ENCODE data around the gene LMNA.
"Not testable (repeated sequence)": the region's sequence is repeated elsewhere in the genome, so short reads cannot be mapped to it uniquely, and the experiment has no call there.

The LMNA gene

GRCh38 chr1:156115514-156116374, 1.2 kb downstream of the LMNA start:
- no peak for TF ChIP-seq GATA1 (IDR thresholded peaks at IDR 0.05; ENCODE audit: low read depth, low read length)
- peak; percentile 64 for TF ChIP-seq POLR2A (IDR thresholded peaks at IDR 0.05; ENCODE audit: low read length)
- DNase-seq, result peak; percentile 77 to 81

GRCh38 chr1:156116731-156117130, 2.2 kb downstream of the LMNA start:
- not testable (repeated sequence) for DNase-seq

GRCh38 chr1:156117414-156118176, 3.1 kb downstream of the LMNA start:
- TF ChIP-seq GATA1 (IDR thresholded peaks at IDR 0.05; ENCODE audit: low read depth, low read length) (no peak), POLR2A (IDR thresholded peaks at IDR 0.05; ENCODE audit: low read length) (no peak)
- DNase-seq, result no peak

GRCh38 chr1:156118177-156118868, 3.8 kb downstream of the LMNA start:
- TF ChIP-seq GATA1 (IDR thresholded peaks at IDR 0.05; ENCODE audit: low read depth, low read length), result no peak
- peak; percentile 39 for TF ChIP-seq POLR2A (IDR thresholded peaks at IDR 0.05; ENCODE audit: low read length)
- peak in 1 of 2 experiments; percentile 37 for DNase-seq

GRCh38 chr1:156119503-156120209, 5.1 kb downstream of the LMNA start:
- no peak for TF ChIP-seq POLR2A (IDR thresholded peaks at IDR 0.05; ENCODE audit: low read length)
- no peak for TF ChIP-seq GATA1 (IDR thresholded peaks at IDR 0.05; ENCODE audit: low read depth, low read length)
- DNase-seq, result peak; percentile 74 to 84

- no peak for DNase-seq
These were observed 5.8 kb downstream of the LMNA start for GRCh38 chr1:156120318-156120717.

GRCh38 chr1:156121005-156121404, 6.5 kb downstream of the LMNA start:
- DNase-seq, result not testable (repeated sequence)

More at GRCh38 chr1:156120318-156120717, 5.8 kb downstream of the LMNA start:
- peak; percentile 21 for TF ChIP-seq POLR2A (IDR thresholded peaks at IDR 0.05; ENCODE audit: low read length)
- TF ChIP-seq GATA1 (IDR thresholded peaks at IDR 0.05; ENCODE audit: low read depth, low read length), result no peak

GRCh38 chr1:156121457-156121856, 6.9 kb downstream of the LMNA start:
- TF ChIP-seq GATA1 (IDR thresholded peaks at IDR 0.05; ENCODE audit: low read depth, low read length) (no peak), POLR2A (IDR thresholded peaks at IDR 0.05; ENCODE audit: low read length) (no peak)
- no peak for DNase-seq

- TF ChIP-seq GATA1 (IDR thresholded peaks at IDR 0.05; ENCODE audit: low read depth, low read length) (no peak), POLR2A (IDR thresholded peaks at IDR 0.05; ENCODE audit: low read length) (no peak)
- DNase-seq, result no peak
These were observed 7.6 kb downstream of the LMNA start for GRCh38 chr1:156122086-156122485.

GRCh38 chr1:156122519-156123355, 8.2 kb downstream of the LMNA start:
- no peak for TF ChIP-seq GATA1 (IDR thresholded peaks at IDR 0.05; ENCODE audit: low read depth, low read length)
- peak in 1 of 2 experiments; percentile 78 for DNase-seq

- DNase-seq, result peak; percentile 94 to 97
- TF ChIP-seq GATA1 (IDR thresholded peaks at IDR 0.05; ENCODE audit: low read depth, low read length), result no peak
- peak; percentile 70 for TF ChIP-seq POLR2A (IDR thresholded peaks at IDR 0.05; ENCODE audit: low read length)
These were observed 9.1 kb downstream of the LMNA start for GRCh38 chr1:156123356-156124196.

All from erythroblast (primary cell).